Measurements from ENCODE around the gene RASGEF1B. TPM values are rescaled to one million over a fixed set of nuclear protein-coding genes. Genes with fewer than 3 reads are reported as not detected.

RASGEF1B gene
- total and polyA plus RNA-seq, 9 of the 15 experiments (the other 6 are each of a cell fraction or from before 2014, with no cell fraction given) = 0.04 to 0.57 (median 0.22) TPM

- TF ChIP-seq MNT (conservative IDR thresholded peaks at IDR 0.05) (peak; percentile 25 to 45; a peak in 1 of 4 replicates), ZNF407 (IDR thresholded peaks at IDR 0.05; ENCODE audit: low read depth) (no peak), KDM2B (CRISPR knock-in tag; IDR thresholded peaks at IDR 0.05) (no peak), CREM (IDR thresholded peaks at IDR 0.05; ENCODE audit: low read depth) (peak; percentile 84), SRSF7 (optimal IDR thresholded peaks at IDR 0.05; ENCODE audit: low read depth, low read length) (no peak), HNRNPLL (IDR thresholded peaks at IDR 0.05; ENCODE audit: low read depth, low read length, poor library complexity, severe bottlenecking) (no peak), CHD2 (IDR thresholded peaks at IDR 0.05; ENCODE audit: low read depth, low read length) (0 out of 2 replicates have a peak, but pooled peaks have one; percentile 10), ERF (CRISPR knock-in tag; IDR thresholded peaks at IDR 0.05) (no peak), ETV6 (IDR thresholded peaks at IDR 0.05; ENCODE audit: borderline replicate concordance in 1 of 2, low read depth in 2 of 2, low read length in 1 of 2) (peak in 1 of 2 experiments; percentile 38; a peak in 1 of 4 replicates), ETV6 (CRISPR knock-in tag; IDR thresholded peaks at IDR 0.05; ENCODE audit: borderline replicate concordance) (no peak), SRSF1 (IDR thresholded peaks at IDR 0.05; ENCODE audit: low read depth, low read length) (no peak), MTA2 (IDR thresholded peaks at IDR 0.05; ENCODE audit: low read depth) (peak; percentile 80), ZNF445 (CRISPR knock-in tag; IDR thresholded peaks at IDR 0.05; ENCODE audit: low read depth) (no peak), PCBP2 (IDR thresholded peaks at IDR 0.05; ENCODE audit: low read depth, low read length, poor library complexity, severe bottlenecking) (no peak), HDGF (IDR thresholded peaks at IDR 0.05) (no peak; the same call in 1 of the 2 replicates)
These were observed 50.1 kb downstream of the RASGEF1B start (continued) for GRCh38 chr4:81421346-81422218.

Measured in K562 (cell line).